HG03025 (cell line): ENCODE data around the gene NAB2.

Source experiments
- ATAC-seq: cut with Tn5 transposase; IDR thresholded peaks from one replicate; pipeline ENCODE4 v1.9.1; 2021; ENCODE audit warnings: mild to moderate bottlenecking, moderate library complexity; ENCODE audit not compliant: unreplicated experiment, low FRiP score

NAB2 gene

DNA sequence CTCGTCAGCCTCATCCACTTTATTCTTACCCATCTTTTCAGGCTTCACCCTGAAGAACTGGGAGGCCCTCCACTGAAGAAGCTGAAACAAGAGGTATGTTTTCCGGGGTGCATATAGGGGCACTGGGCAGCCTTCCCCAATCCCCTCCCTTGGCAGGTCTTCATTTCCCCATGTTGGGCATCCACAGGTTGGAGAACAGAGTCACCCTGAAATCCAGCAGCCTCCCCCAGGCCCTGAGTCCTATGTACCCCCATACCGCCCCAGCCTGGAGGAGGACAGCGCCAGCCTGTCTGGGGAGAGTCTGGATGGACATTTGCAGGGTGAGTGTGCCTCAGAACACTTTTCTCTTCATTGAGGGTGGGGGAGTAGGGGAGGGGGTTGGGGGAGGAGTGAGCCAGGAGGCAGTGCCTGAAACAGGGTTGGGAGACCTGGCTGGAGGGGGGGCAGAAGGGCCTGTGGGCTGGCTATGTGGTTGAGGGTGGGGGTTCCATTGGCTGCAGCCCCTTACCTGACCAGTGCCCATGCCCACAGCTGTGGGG is 4.0 kb downstream of the NAB2 start:
- ATAC-seq = no peak

DNA sequence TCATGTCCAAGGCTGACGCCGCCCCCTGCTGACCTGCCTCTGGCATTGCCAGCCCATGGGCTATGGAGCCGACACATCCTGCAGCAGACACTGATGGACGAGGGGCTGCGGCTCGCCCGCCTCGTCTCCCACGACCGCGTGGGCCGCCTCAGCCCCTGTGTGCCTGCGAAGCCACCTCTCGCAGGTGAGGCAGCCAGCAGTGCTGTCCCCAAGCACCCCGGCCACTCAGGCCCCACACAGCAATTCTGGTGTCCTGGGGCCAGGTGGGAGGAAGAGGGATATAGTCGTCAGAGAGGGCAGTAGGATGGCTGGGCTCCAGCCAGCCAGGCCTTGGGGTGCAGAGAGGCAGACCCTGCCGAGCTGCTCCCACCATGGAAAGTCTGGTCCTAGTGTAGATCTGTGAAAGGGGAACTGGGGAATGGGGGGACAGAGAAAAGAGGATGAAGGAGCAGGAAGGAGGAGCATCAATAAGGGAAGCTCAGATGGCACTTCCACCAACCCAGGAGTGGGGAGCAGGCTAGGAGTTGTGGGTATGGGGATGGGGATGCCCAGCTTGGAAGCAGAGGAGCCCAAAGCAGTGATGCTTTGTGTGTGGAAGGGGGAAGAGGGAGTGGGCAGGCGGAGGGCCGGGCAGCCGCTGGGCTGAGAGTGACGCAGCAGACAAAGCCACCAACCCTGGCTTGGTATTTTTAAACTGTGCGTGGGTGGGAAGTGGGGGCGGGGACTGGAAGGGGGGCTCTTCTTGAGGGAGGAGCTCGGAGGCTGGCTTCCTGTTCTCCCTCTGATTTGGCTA is 4.7 kb downstream of the NAB2 start:
- no peak for ATAC-seq

DNA sequence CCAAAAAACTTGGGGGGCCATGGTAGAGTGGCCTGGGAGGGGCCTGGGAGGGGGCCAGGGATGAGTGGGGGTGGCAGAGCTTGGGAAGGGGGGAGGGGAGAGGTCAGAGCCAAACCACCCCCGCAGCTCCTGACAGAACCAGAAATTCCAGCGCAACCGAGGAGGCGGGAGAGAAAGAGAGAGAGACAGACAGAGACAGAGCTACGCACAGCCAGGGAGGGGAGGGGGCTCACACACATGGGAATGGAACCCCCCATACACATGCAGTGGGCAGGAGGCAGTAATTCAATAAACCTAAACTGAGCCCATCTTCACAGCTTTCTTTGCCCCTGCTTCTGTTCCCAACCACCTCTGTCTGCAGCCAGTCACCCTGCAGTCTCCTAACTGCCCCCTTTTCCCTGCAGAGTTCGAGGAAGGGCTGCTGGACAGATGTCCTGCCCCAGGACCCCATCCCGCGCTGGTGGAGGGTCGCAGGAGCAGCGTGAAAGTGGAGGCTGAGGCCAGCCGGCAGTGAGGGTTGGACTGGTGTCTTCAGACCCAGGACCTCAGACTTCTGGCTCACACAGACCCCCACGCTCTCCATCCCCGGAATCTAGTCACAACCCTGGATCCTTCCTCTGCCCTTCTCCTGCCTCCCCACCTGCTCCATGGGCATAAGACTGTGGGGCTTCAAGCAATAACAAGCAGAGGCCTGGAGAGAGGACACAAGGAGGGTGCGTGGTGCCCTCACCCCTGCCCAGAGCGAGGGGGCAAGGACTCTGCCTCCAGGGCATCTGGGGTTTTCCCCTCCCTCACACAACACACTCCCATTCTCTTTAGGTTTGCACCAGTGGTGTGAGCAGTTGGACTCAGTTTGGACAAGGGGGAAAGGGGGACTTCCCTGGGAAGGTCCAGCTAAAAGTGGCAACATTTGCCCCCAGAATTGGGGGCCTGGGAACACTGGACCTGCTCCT is 5.6 kb downstream of the NAB2 start:
- no peak for ATAC-seq

DNA sequence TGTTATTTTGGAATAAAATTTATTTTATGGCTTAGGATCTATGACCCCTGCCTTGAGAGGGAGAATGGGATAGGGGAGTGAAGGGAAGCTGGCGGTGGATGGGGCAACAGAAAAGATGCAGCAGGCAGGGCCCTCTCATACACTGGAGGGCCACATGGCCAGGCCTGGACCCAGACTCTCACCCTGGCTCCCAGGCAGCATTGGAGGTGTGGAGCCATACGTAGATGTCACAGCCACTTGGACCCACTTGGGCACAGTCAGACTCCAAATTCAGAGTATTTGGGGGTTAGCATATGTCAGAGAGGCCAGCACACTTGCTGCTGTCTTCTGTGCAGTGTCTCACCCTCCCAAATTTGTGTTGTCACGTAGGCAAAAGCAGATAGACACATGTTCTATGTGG is 6.5 kb downstream of the NAB2 start:
- ATAC-seq = no peak

DNA sequence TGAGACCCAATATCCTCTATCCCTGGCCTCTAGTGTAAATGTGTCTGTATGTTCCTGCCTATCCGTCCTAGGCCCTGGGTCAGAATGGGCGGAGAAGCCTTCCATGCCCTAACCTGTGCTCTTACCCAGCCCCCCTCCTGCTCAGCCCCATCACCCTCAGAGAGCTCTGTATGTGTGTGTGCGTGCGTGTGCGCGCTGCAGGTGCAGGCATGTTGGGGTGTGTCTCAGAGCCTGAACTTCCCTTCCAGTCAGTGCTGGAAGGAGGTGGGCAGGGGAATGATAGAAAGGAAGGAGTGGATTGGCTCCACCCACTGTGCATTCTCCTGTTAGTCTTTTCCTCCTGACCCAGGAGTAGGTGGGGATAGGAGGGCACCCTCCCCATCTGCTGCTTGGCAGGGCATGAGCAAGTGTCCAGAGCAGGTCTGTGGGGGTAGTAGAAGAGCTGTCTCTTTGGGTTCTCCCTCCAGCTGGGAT is 7.2 kb downstream of the NAB2 start:
- ATAC-seq = no peak

DNA sequence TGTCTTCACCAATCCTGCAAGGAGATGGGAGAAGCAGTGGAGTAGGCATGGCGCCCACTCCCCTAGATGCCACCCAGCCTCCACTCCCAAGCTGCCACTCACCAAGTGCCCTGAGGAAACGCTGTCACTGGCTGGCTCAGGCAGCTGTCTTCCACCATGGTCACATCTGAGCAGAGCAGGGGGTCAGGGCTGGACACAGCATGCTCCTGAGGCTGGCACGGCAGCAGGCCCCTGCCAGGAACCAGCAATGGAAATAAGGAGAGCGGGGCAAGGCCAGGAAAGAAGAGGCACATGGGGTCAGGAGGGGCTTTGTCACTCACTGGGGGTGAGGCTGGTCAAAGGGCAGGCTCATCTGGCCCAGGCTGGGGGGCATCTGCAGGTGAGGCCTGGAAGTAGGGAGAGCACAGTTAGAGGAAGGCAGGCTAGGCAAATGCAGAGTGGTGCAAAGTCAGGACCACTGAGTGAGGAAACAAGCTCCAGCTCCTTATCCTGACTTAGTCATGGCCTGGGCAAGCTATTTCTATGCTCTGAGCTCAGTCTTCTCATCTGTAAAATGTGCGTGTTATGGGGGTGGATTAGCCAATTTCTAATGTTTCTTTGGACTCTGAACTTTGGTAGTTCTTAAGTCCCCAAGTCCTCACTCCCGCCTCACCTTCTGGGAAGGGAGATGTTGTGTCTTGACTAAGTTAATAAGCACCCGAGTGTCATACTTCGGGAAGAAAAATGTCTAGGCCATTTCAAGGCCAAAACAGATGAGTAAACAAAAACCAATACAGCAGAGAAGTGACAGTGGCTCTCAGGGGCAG is 8.0 kb downstream of the NAB2 start:
- no peak for ATAC-seq

DNA sequence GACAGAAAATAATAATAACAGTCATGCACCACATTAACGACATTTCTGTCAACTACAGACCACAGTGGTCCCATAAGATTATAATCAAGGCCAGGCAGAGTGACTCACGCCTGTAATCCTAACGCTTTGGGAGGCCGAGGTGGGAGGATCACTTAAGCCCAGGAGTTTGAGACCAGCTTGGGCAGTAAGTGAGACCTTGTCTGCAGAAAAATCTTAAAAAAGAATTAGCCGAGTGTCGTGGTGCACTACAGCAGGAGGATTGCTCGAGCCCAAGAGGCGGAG is 8.6 kb downstream of the NAB2 start:
- ATAC-seq = no peak

DNA sequence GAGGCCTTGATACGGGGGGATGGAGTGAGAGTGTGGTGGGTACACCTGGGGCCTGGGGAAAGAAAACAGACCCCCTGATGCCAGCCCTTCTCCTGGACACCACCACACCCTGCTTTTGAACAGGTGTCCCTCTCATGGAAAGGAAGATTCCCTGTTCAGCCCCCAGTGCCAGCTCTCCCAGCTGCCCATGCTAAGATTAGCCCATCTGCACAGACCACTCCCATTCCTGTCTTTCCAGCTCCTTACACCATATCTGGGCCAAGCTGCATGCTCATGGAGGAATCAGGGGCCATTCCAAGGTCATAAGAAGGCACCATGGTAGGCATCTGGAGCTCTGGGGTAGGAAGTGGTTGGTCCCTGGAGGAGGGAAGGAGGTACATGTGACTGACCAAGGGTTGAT is 9.6 kb downstream of the NAB2 start:
- ATAC-seq = no peak

DNA sequence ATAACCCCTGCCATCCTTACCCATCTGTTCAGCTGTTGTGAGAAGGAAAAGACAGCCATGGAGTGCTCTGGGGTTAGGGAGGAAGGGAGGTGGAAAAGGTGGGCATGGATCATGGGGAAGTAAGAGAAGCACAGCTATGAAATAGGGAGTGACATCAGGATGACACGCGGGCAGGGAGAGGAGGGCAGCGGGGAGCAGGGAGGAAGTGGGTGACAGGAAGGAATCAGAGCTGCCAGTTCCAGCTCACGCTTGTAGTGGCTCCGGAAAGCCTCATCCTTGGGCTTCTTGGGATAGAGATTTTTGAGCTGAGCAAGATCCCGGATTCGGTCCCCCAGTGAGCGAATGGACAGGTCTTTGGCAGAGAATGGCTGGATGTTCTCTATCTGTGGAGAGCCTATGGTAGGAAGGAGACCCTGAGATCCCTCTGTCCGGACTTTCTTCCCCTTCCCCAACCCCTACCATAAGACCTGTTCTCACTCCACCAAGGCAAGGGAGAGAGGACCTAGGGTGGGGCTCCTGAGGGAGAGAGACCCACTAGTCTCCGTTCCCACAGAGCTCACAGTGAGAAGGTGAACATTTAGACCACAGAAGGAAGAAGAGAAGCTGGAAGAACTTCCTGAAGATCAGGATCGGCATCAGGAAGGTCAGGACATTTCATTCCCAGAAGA is 10.3 kb downstream of the NAB2 start:
- no peak for ATAC-seq

DNA sequence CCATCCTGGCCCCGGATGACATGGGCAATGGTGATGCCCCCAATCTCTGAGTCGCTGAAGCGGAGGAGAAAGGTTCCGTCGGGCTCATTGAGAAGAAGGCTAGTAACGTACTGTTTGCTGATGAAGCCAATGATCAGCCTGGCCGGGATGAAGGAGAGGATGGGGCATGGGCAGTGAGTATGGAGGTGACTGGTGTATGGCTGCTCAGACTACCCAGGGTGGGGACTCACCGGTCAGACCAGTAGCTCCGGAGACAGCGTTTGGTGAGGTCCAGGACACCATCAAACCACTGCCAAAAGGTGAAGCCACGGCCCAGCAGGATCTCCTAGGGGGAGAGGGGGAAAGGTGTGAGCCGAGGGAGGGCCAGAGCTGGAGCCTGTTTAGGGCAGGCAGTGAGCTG is 10.9 kb downstream of the NAB2 start:
- ATAC-seq = no peak

DNA sequence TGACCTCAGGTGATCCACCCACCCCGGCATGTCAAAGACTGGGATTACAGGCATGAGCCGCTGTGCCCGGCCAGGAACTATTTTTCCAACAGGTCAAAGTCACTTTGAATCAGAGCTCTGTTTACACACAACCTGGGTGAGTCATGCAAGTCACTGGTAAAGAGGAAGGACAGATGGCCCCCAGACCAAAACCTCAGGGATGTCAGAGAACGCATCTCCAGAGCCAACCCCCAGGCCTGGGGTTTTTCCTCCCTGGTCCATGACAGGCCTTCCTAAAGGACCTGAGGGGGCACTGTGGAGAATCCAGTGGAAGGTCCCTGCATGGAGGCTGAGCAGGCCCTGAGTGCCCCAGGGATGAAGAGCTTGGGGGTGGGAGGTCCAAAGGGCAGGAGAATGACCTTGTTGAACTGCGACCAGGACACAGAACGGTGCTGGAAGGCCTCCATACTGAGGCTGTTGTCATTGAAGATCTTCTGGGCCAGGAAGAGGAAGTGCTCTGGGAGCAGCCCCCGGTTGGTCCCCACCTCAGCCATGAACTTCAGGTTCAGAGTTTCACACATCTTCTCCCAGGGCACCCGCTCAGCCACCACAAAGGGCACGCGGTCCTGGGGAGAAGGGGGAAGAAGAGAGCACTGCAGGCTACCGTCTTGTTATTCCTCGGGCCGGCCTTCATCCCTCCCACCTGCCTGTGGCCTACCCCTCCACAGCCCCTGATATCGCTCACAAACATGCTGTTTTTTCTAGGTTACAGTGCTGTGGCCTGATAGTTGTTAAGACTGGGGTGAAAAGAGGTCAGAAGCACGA is 13.2 kb downstream of the NAB2 start:
- ATAC-seq = no peak

DNA sequence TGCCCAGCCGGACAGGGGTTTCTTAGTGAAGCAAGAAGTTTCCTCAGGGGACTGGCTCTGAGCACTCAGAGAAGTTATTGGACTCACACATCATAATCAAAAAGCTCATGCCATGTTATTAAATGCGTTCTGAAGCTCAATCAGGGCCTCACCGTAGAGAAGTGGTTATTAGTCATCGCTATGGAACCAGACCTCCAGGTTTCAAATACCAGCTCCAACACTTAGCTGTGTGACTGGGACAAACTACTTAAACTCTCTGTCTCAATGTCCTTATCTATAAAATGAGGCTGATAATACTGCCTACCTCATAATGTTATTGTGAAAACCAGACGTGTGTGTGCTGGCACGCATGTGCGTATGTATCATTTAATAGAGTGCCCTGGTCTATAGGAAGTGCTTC is 14.9 kb downstream of the NAB2 start:
- ATAC-seq = no peak

DNA sequence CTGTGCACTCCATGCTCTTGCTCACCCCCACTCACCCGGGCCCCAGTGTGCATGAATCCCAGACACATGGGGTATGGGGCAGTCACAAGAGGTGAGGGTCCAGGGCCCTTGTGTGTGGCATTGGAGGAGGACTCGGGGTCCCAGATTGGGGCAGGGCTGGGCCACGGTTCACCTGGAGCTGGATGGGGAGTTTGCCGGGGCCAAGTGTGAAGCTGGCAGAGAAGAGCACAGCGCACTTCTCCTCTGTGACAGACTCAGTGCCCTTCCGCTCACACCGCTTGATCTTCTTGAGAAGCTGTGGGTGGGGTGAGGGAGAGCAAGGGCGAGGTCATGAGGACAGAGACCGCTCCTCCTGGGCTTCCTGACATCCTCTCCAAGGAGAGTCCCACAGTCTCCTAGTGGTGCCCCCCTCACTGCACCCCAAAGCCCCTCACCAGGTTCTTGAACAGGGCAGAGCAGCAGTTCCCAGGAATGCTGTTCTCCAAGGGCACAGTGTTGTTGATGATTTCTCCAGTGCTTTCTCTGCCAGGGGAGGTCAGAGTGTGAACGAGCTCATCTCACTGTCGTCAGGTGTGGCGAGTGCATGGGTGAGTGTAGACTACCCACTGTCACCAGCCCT is 15.5 kb downstream of the NAB2 start:
- no peak for ATAC-seq

DNA sequence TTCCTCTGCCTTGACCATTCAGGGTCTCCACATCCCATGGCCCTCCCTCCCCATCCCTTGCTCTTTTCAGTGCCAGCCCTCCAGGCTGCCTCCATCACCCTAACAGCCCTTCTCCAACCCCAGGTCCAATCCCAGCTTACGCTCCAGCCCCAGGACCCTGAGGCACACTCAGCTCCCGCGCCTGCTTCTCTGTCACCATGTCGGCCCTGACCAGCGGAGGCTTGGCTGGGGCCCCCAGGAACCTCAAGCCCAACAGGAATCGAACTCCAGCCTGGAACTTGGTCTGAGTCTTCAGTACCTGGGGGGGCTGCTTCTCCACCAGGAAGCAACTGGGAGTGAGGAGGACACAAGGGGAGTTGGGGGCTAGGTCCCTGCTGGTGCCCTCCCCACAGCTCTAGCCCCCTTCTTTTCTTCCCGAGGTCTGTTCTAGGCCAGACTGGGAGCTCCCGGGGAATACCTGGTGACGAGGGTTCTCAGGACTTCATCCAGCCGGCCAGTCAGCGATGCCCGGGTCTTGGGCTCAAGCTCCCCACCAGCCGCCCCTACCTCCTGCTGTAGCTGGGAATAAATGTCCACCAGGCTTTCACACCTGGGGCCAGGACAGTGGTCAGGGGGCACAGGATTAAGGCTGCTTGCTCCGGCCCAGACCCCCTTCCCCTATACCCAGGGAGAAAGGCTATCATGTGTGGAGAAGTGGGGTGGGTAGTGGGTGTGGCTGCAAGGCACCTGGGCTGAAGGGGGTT is 16.3 kb downstream of the NAB2 start:
- ATAC-seq = no peak

DNA sequence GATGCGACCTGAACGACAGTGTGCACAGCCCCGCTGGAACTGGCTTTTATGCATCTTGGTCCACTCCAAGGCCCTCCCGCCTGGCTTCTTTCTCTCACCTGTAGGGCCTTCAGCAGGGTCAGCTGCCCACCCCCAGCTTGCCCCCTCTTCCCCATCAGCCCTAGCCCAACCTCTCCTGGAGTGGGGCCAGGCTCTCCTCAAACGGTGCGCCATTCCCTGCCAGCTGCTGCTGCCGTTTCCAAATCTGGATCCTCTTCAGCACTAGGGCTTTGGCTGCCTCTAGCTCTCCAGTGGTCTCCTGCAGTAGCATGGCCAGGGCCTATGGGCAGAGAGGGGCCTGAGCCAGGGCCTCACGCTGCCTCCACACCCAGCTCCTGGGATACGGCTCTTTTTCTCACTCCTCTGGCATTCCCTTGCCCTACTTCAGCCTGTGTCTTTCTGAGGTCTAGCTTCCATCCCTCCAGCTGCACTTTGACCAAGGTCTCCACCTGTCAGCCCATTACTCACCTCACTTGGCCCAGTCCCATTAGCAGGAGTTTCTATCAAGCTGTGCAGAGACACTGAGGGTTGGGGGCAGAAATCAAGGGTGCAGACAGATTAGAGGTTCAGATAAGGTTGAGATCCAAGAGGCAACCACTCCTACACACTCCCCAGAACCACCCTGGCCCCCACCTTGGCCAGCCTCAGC is 17.3 kb downstream of the NAB2 start:
- no peak for ATAC-seq

DNA sequence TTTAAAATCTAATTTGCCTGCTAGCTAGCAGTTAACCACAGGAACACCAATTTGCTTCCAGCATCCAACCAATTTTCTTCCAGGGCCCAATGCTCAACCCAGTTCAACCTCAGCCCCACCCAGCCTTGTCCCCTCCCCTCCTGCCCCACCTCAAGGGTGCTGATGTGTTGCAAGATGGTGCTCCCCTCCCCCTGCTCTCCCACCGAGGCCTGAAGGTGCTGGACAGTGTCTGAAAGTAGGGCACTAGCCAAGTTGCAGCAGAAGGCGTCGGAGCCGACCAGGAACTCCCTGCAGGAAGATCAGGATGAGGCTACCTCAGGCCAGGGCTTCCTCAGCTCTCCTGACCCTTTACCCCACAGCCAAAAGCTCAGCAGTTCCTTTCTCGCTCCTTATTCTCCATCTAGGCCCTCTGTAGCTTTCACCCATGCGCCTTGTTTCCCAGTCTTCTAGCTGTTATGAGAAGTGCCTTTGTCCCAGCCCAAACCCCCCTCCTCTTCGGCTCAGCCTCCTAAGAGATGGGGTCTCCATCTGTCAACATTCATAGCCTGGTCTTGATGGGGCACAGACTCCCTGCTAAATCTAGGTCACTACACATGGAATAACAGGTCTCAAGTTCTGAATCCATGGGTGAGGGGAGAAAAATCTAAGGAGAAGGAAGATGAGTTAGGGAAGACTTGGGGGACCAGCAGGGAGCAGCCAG is 18.7 kb downstream of the NAB2 start:
- ATAC-seq = no peak
